HG03159 (cell line): ENCODE data around the gene EID2.

Source experiments
- ATAC-seq: cut with Tn5 transposase; IDR thresholded peaks from one replicate; pipeline ENCODE4 v1.9.1; 2021; ENCODE audit warnings: mild to moderate bottlenecking, moderate library complexity; ENCODE audit not compliant: unreplicated experiment

The EID2 gene

DNA sequence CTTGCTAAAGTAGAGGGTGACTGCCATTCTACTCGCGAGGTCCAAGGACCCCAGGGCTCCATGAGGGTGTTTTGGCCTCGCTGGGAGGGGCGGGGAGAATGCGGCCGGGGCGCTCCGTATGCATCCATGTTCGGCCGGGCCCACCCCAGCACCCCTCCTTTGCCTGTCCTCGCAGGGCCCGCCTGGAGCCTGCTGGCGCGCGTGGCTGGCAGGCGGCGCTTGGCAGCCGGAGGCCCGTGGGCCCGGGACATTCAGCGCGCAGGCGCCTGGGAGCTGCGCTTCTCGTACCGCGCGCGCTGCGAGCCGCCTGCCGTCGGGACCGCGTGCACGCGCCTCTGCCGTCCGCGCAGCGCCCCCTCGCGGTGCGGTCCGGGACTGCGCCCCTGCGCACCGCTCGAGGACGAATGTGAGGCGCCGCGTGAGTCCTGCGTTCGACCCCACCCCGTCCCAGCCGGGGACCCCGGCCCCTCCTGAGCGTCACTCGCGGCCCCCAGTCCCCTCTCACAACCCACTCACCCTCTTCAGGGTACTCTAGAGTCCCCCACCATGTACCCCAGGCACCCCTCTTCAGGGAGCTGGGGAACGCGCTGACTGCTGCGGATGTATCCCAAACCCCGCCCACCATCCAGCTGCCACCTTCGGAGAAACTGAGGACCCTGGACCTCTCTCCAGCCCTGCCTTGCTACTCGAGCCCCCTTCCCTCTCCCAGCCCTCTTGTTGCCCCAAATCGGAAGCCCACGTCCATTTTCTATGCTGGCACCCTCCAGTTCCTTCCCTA lies 37.1 kb downstream of the EID2 start:
- ATAC-seq = no peak

GRCh38 chr19:39501340-39501739 lies 38.6 kb downstream of the EID2 start:
- no peak for ATAC-seq

- no peak for ATAC-seq
These were observed 39.4 kb downstream of the EID2 start for GRCh38 chr19:39500543-39500942.

DNA sequence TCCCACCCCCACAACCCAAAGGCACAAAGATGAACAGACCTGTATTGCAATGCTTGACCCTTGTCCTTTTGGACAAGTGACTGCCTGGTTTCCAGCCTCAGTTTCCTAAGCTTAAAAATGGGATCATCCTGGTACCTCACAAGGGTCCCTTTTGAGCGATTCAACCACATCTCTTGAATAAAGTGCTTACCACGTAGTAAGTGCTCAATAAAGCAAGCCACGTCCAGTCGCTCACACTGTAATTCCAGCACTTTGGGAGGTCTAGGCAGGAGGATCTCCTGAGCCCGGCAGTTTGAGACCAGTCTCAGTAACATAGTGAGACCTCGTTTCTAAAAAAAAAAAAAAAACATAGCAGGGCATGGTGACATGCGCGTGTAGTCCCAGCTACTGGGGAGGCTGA lies 40.0 kb downstream of the EID2 start:
- ATAC-seq = no peak

DNA sequence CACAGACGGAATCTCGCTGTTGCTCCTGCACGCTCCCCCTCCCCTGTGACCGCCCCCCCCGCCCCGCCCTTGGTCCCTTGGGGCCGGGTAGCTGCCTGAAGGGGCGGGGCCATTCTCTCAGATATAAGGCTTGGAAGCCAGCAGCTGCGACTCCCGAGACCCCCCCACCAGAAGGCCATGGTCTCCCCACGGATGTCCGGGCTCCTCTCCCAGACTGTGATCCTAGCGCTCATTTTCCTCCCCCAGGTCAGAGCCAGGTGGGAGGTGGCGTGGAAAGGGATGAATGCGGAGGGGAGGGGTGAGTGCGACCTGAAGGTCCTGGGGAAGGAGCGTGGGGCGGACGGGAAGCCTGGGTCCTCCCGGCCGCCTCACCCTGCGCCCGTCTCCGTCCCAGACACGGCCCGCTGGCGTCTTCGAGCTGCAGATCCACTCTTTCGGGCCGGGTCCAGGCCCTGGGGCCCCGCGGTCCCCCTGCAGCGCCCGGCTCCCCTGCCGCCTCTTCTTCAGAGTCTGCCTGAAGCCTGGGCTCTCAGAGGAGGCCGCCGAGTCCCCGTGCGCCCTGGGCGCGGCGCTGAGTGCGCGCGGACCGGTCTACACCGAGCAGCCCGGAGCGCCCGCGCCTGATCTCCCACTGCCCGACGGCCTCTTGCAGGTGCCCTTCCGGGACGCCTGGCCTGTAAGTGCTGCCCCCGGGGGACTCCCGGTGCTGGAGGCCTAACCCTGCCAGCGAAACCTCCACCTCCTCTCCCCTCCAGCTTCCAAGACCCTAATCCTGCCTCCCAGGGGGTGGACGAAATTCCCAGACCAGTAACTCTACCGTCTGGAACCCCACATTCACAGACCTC lies 40.9 kb downstream of the EID2 start, which contains the start of gene DLL3:
DLL3 (plus strand) TSS at position 150 of the 845 bp plus-strand sequence; CDS start at position 178, 28 bp downstream.
- ATAC-seq = no peak

GRCh38 chr19:39497996-39498797 lies 41.8 kb downstream of the EID2 start:
- no peak for ATAC-seq

GRCh38 chr19:39497701-39497995 lies 42.3 kb downstream of the EID2 start:
- no peak for ATAC-seq

GRCh38 chr19:39496063-39496462 lies 43.9 kb downstream of the EID2 start:
- no peak for ATAC-seq

DNA sequence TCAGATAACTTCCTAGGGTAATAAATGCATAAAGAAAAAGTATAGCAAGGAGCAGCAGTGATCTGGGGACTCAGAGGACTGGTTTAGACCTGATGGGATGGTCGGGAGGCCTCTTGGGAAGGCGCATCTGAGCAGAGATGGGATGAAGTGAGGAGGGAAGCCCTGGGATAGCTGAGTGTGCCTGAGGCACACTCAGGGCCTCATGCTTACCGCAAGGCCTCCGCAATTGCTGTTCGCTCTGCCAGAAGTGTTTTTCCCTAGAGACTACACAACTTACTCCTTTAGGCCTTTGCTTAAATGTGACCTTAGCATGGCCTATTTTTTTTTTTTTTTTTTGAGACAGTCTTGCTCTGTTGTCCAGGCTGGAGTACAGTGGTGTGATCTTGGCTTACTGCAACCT lies 45.3 kb downstream of the EID2 start:
- no peak for ATAC-seq

- no peak for ATAC-seq
These were observed 47.2 kb downstream of the EID2 start for GRCh38 chr19:39492788-39493187.

DNA sequence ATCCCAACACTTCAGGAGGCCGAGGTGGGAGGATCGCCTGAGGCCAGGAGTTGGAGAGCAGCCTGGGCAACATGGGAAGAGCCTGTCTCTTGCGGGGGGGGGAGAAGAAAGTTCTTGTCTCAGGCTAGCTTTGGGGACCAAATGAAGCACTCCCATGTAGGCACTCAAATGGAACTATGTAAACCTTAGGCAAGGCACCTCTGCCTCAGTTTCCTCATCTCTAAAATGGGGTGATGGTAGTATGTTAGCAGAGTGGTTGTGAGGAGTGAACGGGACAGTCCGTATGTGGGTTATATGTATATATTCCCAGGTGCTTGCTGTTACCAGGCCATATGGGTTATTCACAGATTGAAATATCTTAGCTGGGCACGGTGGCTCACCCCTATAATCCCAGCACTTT lies 47.7 kb downstream of the EID2 start:
- ATAC-seq = no peak

GRCh38 chr19:39489756-39490155 lies 50.2 kb downstream of the EID2 start:
- no peak for ATAC-seq
